GM12878 (cell line): ENCODE measurements around the gene KCNQ1. TPM values are rescaled to one million over a fixed set of nuclear protein-coding genes. Genes with fewer than 3 reads are reported as not detected.

Source experiments
- ATAC-seq: fragments of 200-7000 bp; cut with Tn5 transposase; 3 replicates; pipeline ENCODE4 v1.9.1; 2020; ENCODE audit warnings: mild to moderate bottlenecking, moderate library complexity
- BruUV-seq: library from RNA; stranded (reverse); fragments of 400-500 nt; replicated peaks from 2 replicates; lab custom pipeline; 2021; lab: Mats Ljungman, UMichigan
- CTCF ChIA-PET: fragments of 300-600 bp; sonication (Branson Sonifier 250); formaldehyde crosslinking; extraction: SDS; loops from one replicate; lab custom pipeline; 2021; ENCODE audit warnings: inconsistent platforms; lab: Yijun Ruan, JAX
- POLR2A ChIA-PET: fragments of 350-600 bp; formaldehyde crosslinking; extraction: SDS; loops from one replicate; lab custom pipeline; 2021; ENCODE audit warnings: inconsistent platforms; lab: Charles Lee
- RAD21 ChIA-PET: fragments of 300-600 bp; sonication (Branson Sonifier 250); formaldehyde crosslinking; loops from one replicate; lab custom pipeline; 2023; ENCODE audit warnings: antibody characterized with exemption; ENCODE audit not compliant: unreplicated experiment; lab: Charles Lee
- SMC1A ChIA-PET: fragments of 300-600 bp; sonication (Branson Sonifier 250); formaldehyde crosslinking; loops from one replicate; lab custom pipeline; 2023; ENCODE audit not compliant: unreplicated experiment, uncharacterized antibody; lab: Charles Lee
- DNase-seq: peaks from one replicate; pipeline ENCODE4 v3.0.0-alpha.2; 2011; ENCODE audit warnings: low read depth, low spot score
- FAIRE-seq: peaks from 3 replicates; lab custom pipeline; 2011; peaks lifted over from hg19 to GRCh38; lab: Jason Lieb, UNC
- H2AFZ ChIP-seq: 2 replicates; pipeline ENCODE4 v1.6.0; 2011; ENCODE audit warnings: low read depth, low read length, control low read depth; ENCODE audit not compliant: control insufficient read depth
- H3K27ac ChIP-seq: 2 replicates; pipeline ENCODE4 v1.5.1; 2011; ENCODE audit warnings: control low read depth; ENCODE audit not compliant: control insufficient read depth, insufficient read depth
- H3K27me3 ChIP-seq, 2 experiments: replicated peaks in 1 of 2; 2 replicates each; pipeline versions ENCODE4 v1.6.0 to v1.6.1; 2011; ENCODE audit warnings: low read length in 1 of 2; ENCODE audit not compliant: control insufficient read depth in 2 of 2, insufficient read depth in 2 of 2
- H3K36me3 ChIP-seq, 2 experiments: 2 replicates each; pipeline ENCODE4 v1.5.1; 2011; ENCODE audit warnings: low read length in 1 of 2; ENCODE audit not compliant: control insufficient read depth in 2 of 2, insufficient read depth in 2 of 2
- H3K4me1 ChIP-seq: 2 replicates; pipeline ENCODE4 v1.6.1; 2011; ENCODE audit warnings: mild to moderate bottlenecking, low read length, moderate library complexity, mixed read lengths; ENCODE audit not compliant: control insufficient read depth, insufficient read depth
- H3K4me2 ChIP-seq: 2 replicates; pipeline ENCODE4 v1.6.0; 2011; ENCODE audit warnings: control low read depth; ENCODE audit not compliant: control insufficient read depth, insufficient read depth
- H3K4me3 ChIP-seq: fragments of 200-600 bp; sonication (generic); 2 replicates; pipeline ENCODE4 v1.5.1; 2016
- H3K79me2 ChIP-seq: 2 replicates; pipeline ENCODE4 v1.6.0; 2011; ENCODE audit warnings: low read length; ENCODE audit not compliant: control insufficient read depth, insufficient read depth
- H3K9ac ChIP-seq: 2 replicates; pipeline ENCODE4 v1.8.0; 2011; ENCODE audit warnings: low read length, control low read depth, mixed read lengths; ENCODE audit not compliant: control insufficient read depth, insufficient read depth
- H3K9me3 ChIP-seq: replicated peaks from 3 replicates; pipeline ENCODE4 v1.5.1; 2011; ENCODE audit warnings: mild to moderate bottlenecking, low read length; ENCODE audit not compliant: control insufficient read depth, insufficient read depth
- H4K20me1 ChIP-seq: 2 replicates; pipeline ENCODE4 v1.6.0; 2011; ENCODE audit not compliant: control insufficient read depth, insufficient read depth
- CBX5 ChIP-seq: sonication (generic); IDR thresholded peaks from 2 replicates; pipeline ENCODE4 v1.6.1; 2016; ENCODE audit warnings: low read depth, moderate library complexity, mild to moderate bottlenecking, inconsistent platforms
- JUND ChIP-seq: IDR thresholded peaks from 2 replicates; pipeline ENCODE4 v1.6.1; 2012; ENCODE audit warnings: low read depth, mild to moderate bottlenecking, low read length, improper control_type of control experiment, moderate library complexity
- KDM1A ChIP-seq: fragments of 200-600 bp; sonication (generic); IDR thresholded peaks from 2 replicates; pipeline ENCODE4 v1.6.1; 2016; ENCODE audit warnings: borderline replicate concordance
- MYB ChIP-seq: fragments of 150-350 bp; IDR thresholded peaks from 2 replicates; pipeline ENCODE4 v1.6.1; 2014; ENCODE audit warnings: mild to moderate bottlenecking, low read depth, low read length, borderline replicate concordance
- NFYB ChIP-seq: IDR thresholded peaks from 2 replicates; pipeline ENCODE4 v1.6.1; 2011; ENCODE audit warnings: low read depth, mild to moderate bottlenecking, low read length, improper control_type of control experiment, moderate library complexity; ENCODE audit not compliant: insufficient read depth
- PML ChIP-seq: IDR thresholded peaks from 2 replicates; pipeline ENCODE4 v1.6.1; 2012; ENCODE audit warnings: low read length, inconsistent platforms
- RFX5 ChIP-seq: IDR thresholded peaks from 2 replicates; pipeline ENCODE4 v1.6.1; 2011; ENCODE audit warnings: low read depth, low read length, improper control_type of control experiment
- RUNX3 ChIP-seq: IDR thresholded peaks from 2 replicates; pipeline ENCODE4 v1.6.1; 2012; ENCODE audit warnings: low read length, inconsistent platforms
- STAT1 ChIP-seq: fragments of 450-650 bp; conservative IDR thresholded peaks from 2 replicates; pipeline ENCODE4 v1.6.1; 2014; ENCODE audit warnings: antibody characterized with exemption, mild to moderate bottlenecking
- TAF1 ChIP-seq: IDR thresholded peaks from 2 replicates; pipeline ENCODE4 v1.6.1; 2011; ENCODE audit warnings: mild to moderate bottlenecking, low read depth, low read length, borderline replicate concordance
- TCF7 ChIP-seq: IDR thresholded peaks from 2 replicates; pipeline ENCODE4 v1.6.1; 2014; ENCODE audit warnings: antibody characterized with exemption, borderline replicate concordance
- WRNIP1 ChIP-seq: IDR thresholded peaks from 2 replicates; pipeline ENCODE4 v1.6.1; 2011; ENCODE audit warnings: low read depth, low read length, improper control_type of control experiment, borderline replicate concordance
- YBX1 ChIP-seq: fragments of 450-650 bp; IDR thresholded peaks from 2 replicates; pipeline ENCODE4 v1.6.1; 2016; ENCODE audit warnings: antibody characterized with exemption
- WGBS: methylation state at CpG from one replicate; pipeline ENCODE4 v1.1.6; 2016; ENCODE audit warnings: low lambda C conversion rate; ENCODE audit not compliant: insufficient replicate concordance, insufficient coverage; ENCODE audit errors: missing lambda C conversion rate; 5-methylcytosine and 5-hydroxymethylcytosine counted together
- in situ Hi-C: fragments of 300-500 bp; cut with MboI; formaldehyde crosslinking; loops from 9 replicates; pipeline ENCODE4 v1.14.3; 2018; ENCODE audit warnings: mixed read lengths
- intact Hi-C: fragments of 100-400 bp; cut with micrococcal nuclease; formaldehyde crosslinking; loops from one replicate; pipeline ENCODE4 v1.14.2; 2022; ENCODE audit not compliant: unreplicated experiment
- polyA plus RNA-seq, 11 experiments: library from polyadenylated mRNA; depleted of rRNA in 4 of 11; unstranded in 6 of 11; stranded (reverse) in 5 of 11; fragments of >200 nt; fragmentation: Nextera tagmentation in 4 of 11; fragmentation: Illumina TruSeq in 1 of 11; extraction: Ambion mirVana in 4 of 11; extraction: Trizol in 1 of 11; gene quantifications; 1 replicate in 1 of 11; 2 replicates in 10 of 11; pipeline versions ENCODE4 v1.2.1 to v1.2.3, GENCODE V29; 2011 to 2016; ENCODE audit warnings: inconsistent platforms in 2 of 11, missing spikeins in 2 of 11, low read depth in 1 of 11
- total RNA-seq, 4 experiments: library from RNA; depleted of rRNA in 3 of 4; stranded (reverse); fragments of >200 nt in 3 of 4; fragmentation: Illumina TruSeq in 1 of 4; extraction: Trizol in 1 of 4; gene quantifications; 2 replicates each; pipeline versions ENCODE4 v1.2.1 to v1.2.3, GENCODE V29; 2013 to 2021
- TF ChIP-seq, protein P1 (sequence below): fragments of 450-650 bp; IDR thresholded peaks from 2 replicates; pipeline ENCODE4 v1.6.1; 2016; ENCODE audit warnings: mild to moderate bottlenecking
- TF ChIP-seq, protein P2 (sequence below): fragments of 450-650 bp; IDR thresholded peaks from 2 replicates; pipeline ENCODE4 v1.6.1; 2017; ENCODE audit warnings: borderline replicate concordance

The KCNQ1 gene
- total and polyA plus RNA-seq, 10 of the 15 experiments (the other 5 are each of a cell fraction or from before 2014, with no cell fraction given), result 0.03 to 0.15 (median 0.12) TPM; not detected in 7

DNA sequence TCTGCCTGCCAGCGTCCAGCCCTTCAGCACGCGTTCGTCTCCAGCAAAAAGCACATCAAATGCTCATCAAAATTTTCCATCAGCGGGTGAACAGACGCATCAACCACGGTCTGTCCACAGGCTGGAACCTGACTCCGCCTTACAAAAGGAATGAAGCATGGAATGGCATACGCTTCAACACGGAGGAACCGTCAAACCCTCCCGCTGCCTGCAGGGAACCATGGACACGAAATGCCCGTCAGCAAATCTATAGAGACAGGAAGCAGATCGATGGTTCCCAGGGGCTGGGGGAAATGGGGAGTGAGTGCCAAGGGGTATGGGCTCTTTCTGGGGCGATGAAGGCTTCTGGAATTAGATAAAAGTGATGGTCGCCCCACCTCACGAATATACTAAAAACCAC is 28.0 kb upstream of the KCNQ1 start:
- H3K4me1 ChIP-seq, result no peaks in the 10 kb centered on the region
- DNase-seq (no peak), ATAC-seq (no peak), FAIRE-seq (no peak)
- RAD21 ChIA-PET, result interaction anchor here (7.3 kb wide), 1 partner anchor 113 kb away, joined by 187 read pairs; the partner anchor contains the start of genes C11orf21 and TSPAN32
- intact Hi-C loops (no loop called here), in situ Hi-C loops (loop anchor here (5.0 kb wide), 2 partner anchors 104 to 214 kb away; no protein-coding TSS in a partner anchor)
- TF ChIP-seq TCF7 (no peak), STAT1 (no peak), WRNIP1 (no peak), KDM1A (no peak), RUNX3 (no peak), TAF1 (no peak), JUND (no peak), MYB (no peak), NFYB (no peak), CBX5 (no peak), PML (no peak), RFX5 (no peak), YBX1 (no peak)
- TF ChIP-seq, protein P1, sequence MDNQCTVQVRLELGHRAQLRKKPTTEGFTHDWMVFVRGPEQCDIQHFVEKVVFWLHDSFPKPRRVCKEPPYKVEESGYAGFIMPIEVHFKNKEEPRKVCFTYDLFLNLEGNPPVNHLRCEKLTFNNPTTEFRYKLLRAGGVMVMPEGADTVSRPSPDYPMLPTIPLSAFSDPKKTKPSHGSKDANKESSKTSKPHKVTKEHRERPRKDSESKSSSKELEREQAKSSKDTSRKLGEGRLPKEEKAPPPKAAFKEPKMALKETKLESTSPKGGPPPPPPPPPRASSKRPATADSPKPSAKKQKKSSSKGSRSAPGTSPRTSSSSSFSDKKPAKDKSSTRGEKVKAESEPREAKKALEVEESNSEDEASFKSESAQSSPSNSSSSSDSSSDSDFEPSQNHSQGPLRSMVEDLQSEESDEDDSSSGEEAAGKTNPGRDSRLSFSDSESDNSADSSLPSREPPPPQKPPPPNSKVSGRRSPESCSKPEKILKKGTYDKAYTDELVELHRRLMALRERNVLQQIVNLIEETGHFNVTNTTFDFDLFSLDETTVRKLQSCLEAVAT, result no peak
- TF ChIP-seq, protein P2, sequence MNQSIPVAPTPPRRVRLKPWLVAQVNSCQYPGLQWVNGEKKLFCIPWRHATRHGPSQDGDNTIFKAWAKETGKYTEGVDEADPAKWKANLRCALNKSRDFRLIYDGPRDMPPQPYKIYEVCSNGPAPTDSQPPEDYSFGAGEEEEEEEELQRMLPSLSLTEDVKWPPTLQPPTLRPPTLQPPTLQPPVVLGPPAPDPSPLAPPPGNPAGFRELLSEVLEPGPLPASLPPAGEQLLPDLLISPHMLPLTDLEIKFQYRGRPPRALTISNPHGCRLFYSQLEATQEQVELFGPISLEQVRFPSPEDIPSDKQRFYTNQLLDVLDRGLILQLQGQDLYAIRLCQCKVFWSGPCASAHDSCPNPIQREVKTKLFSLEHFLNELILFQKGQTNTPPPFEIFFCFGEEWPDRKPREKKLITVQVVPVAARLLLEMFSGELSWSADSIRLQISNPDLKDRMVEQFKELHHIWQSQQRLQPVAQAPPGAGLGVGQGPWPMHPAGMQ, result no peak
- SMC1A ChIA-PET, result interaction anchor here (1.0 kb wide), 1 partner anchor 116 kb away, joined by 3 read pairs; no protein-coding TSS in a partner anchor
- H4K20me1 ChIP-seq, result no peaks in the 10 kb centered on the region
- no peak overlapping the region for H3K9ac ChIP-seq
- H3K4me3 ChIP-seq, result no peak overlapping the region
- no peaks in the 10 kb centered on the region for H3K36me3 ChIP-seq
- no peak overlapping the region for H3K4me2 ChIP-seq
- POLR2A ChIA-PET, result no interaction called here
- H3K9me3 ChIP-seq, result no peaks in the 10 kb centered on the region
- no peaks in the 10 kb centered on the region for H3K27me3 ChIP-seq
- no peak overlapping the region for H3K27ac ChIP-seq
- CTCF ChIA-PET, result interaction anchor here (9.5 kb wide), 1 partner anchor 114 kb away, joined by 271 read pairs; the partner anchor contains the start of genes C11orf21 and TSPAN32
- no peak overlapping the region for H2AFZ ChIP-seq
- no TSS peak for BruUV-seq
- 67% methylated on average over 18 of the region's 18 CpGs for WGBS
- no peaks in the 10 kb centered on the region for H3K79me2 ChIP-seq
